Small intestine (tissue), 7 donors: ENCODE data around the gene GGT7. TPM values are rescaled to one million over a fixed set of nuclear protein-coding genes. Genes with fewer than 3 reads are reported as not detected.

Experiments used
- DNase-seq, 2 donors: peaks; one replicate each; pipeline versions ENCODE4 v3.0.0 to v3.0.0-alpha.2; 2013
- FAIRE-seq: peaks from 2 replicates; lab custom pipeline; 2012; peaks lifted over from hg19 to GRCh38; lab: Jason Lieb, UNC
- H3K27ac ChIP-seq, 3 donors: one replicate each; pipeline ENCODE4 v1.5.1; 2013; ENCODE audit warnings: low read length in 2 of 3, mild to moderate bottlenecking in 2 of 3, control low read depth in 1 of 3, inconsistent platforms in 1 of 3, low read depth in 1 of 3, moderate library complexity in 1 of 3
- H3K27me3 ChIP-seq, 3 donors: one replicate each; pipeline ENCODE4 v1.6.1; 2013; ENCODE audit warnings: low read length in 3 of 3, inconsistent platforms in 1 of 3; ENCODE audit not compliant: control insufficient read depth in 3 of 3, insufficient read depth in 3 of 3
- H3K36me3 ChIP-seq, 3 donors: one replicate each; pipeline ENCODE4 v1.6.1; 2013; ENCODE audit warnings: low read length in 3 of 3, inconsistent platforms in 1 of 3, low read depth in 1 of 3, mild to moderate bottlenecking in 1 of 3, moderate library complexity in 1 of 3; ENCODE audit not compliant: control insufficient read depth in 3 of 3, insufficient read depth in 2 of 3
- H3K4me1 ChIP-seq, 3 donors: one replicate each; pipeline ENCODE4 v1.6.1; 2013; ENCODE audit warnings: low read length in 2 of 3, inconsistent platforms in 1 of 3, low read depth in 1 of 3, mild to moderate bottlenecking in 1 of 3, moderate library complexity in 1 of 3; ENCODE audit not compliant: control insufficient read depth in 3 of 3, insufficient read depth in 2 of 3
- H3K4me3 ChIP-seq, 3 donors: one replicate each; pipeline ENCODE4 v1.5.1; 2013; ENCODE audit warnings: low read length in 3 of 3, control low read depth in 1 of 3, inconsistent platforms in 1 of 3, low read depth in 1 of 3, mild to moderate bottlenecking in 1 of 3, moderate library complexity in 1 of 3
- H3K9me3 ChIP-seq, 2 donors: one replicate each; pipeline ENCODE4 v1.6.1; 2013; ENCODE audit warnings: low read depth in 1 of 2, low read length in 1 of 2; ENCODE audit not compliant: control insufficient read depth in 2 of 2, insufficient read depth in 1 of 2
- WGBS, 3 donors: extraction: QIAGEN DNeasy Blood & Tissue Kit; methylation state at CpG; one replicate each; pipeline ENCODE4 v1.1.7; 2013; 5-methylcytosine and 5-hydroxymethylcytosine counted together
- polyA plus RNA-seq, 4 donors: library from polyadenylated mRNA; stranded (reverse) in 3 of 4; unstranded in 1 of 4; fragments of 200-250 nt in 3 of 4; fragments of 120-200 nt in 1 of 4; gene quantifications; one replicate each; pipeline versions ENCODE4 v1.2.1 to v1.2.3, GENCODE V29; 2013
- donor health status: healthy with polysubstance abuse.
- donor health status: control.
- donor health status: control.
- donor health status: Bipolar disorder and iron deficiency.
- donor health status: healthy.

The GGT7 gene
- polyA plus RNA-seq, 4 donors, result 5.3 to 14.5 (median 10.9) TPM

GRCh38 chr20:34850969-34851368 lies 21.7 kb downstream of the GGT7 start:
- no peak for FAIRE-seq
- Histone ChIP-seq H3K27me3 (no peaks in the 10 kb centered on the region), H3K36me3 (peaks cover 4 to 15% (median 7%) of the 10 kb centered on the region in 3 donors), H3K4me3 (no peak overlapping the region), H3K9me3 (no peaks in the 10 kb centered on the region), H3K4me1 (no peaks in the 10 kb centered on the region), H3K27ac (no peak overlapping the region)
- 93 to 97% (median 96%) methylated on average over 14 of the region's 14 CpGs for WGBS, 3 donors
- DNase-seq, result no peak

GRCh38 chr20:34849778-34850177 lies 22.9 kb downstream of the GGT7 start:
- 84 to 91% (median 85%) methylated on average over 9 of the region's 9 CpGs for WGBS, 3 donors
- Histone ChIP-seq H3K27ac (no peak overlapping the region), H3K4me1 (no peaks in the 10 kb centered on the region), H3K9me3 (no peaks in the 10 kb centered on the region), H3K27me3 (no peaks in the 10 kb centered on the region), H3K36me3 (peaks cover 4 to 11% (median 7%) of the 10 kb centered on the region in 3 donors), H3K4me3 (no peak overlapping the region)
- DNase-seq (no peak), FAIRE-seq (no peak)

GRCh38 chr20:34848597-34848996 lies 24.1 kb downstream of the GGT7 start:
- no peak for DNase-seq
- peaks cover 4 to 7% (median 7%) of the 10 kb centered on the region in 3 donors for H3K36me3 ChIP-seq
- no peak overlapping the region for H3K4me3 ChIP-seq
- H3K4me1 ChIP-seq, result no peaks in the 10 kb centered on the region
- 93 to 97% (median 95%) methylated on average over 5 of the region's 5 CpGs for WGBS, 3 donors
- H3K27ac ChIP-seq, result no peak overlapping the region
- H3K9me3 ChIP-seq, result no peaks in the 10 kb centered on the region
- H3K27me3 ChIP-seq, result no peaks in the 10 kb centered on the region
- no peak for FAIRE-seq

- 92 to 98% (median 93%) methylated on average over 2 of the region's 2 CpGs for WGBS, 3 donors
- FAIRE-seq (no peak), DNase-seq (no peak)
- Histone ChIP-seq H3K4me3 (no peak overlapping the region), H3K36me3 (peaks cover 0 to 3% (median 0%) of the 10 kb centered on the region in 3 donors), H3K4me1 (no peaks in the 10 kb centered on the region), H3K27ac (no peak overlapping the region), H3K9me3 (no peaks in the 10 kb centered on the region), H3K27me3 (peaks cover 0 to 3% (median 0%) of the 10 kb centered on the region in 3 donors)
These were observed 29.2 kb downstream of the GGT7 start for GRCh38 chr20:34843421-34843820.

- Histone ChIP-seq H3K27ac (no peak overlapping the region), H3K36me3 (no peaks in the 10 kb centered on the region), H3K4me1 (no peaks in the 10 kb centered on the region), H3K27me3 (peaks cover 0 to 3% (median 0%) of the 10 kb centered on the region in 3 donors), H3K4me3 (no peak overlapping the region), H3K9me3 (no peaks in the 10 kb centered on the region)
- 59 to 66% (median 61%) methylated on average over 2 of the region's 2 CpGs for WGBS, 3 donors
- FAIRE-seq (no peak), DNase-seq (no peak)
These were observed 30.5 kb downstream of the GGT7 start for GRCh38 chr20:34842143-34842542.

- no peaks in the 10 kb centered on the region for H3K9me3 ChIP-seq
- peak; percentile 37 to 40 for DNase-seq
- 16 to 44% (median 20%) methylated on average over 6 of the region's 6 CpGs for WGBS, 3 donors
- FAIRE-seq, result no peak
- H3K4me1 ChIP-seq, result peaks cover 0 to 2% (median 0%) of the 10 kb centered on the region in 3 donors
- H3K4me3 ChIP-seq, result no peak overlapping the region
- no peaks in the 10 kb centered on the region for H3K36me3 ChIP-seq
- no peaks in the 10 kb centered on the region for H3K27me3 ChIP-seq
- no peak overlapping the region for H3K27ac ChIP-seq
These were observed 38.2 kb downstream of the GGT7 start for GRCh38 chr20:34834459-34834893.

GRCh38 chr20:34831936-34832335 lies 40.7 kb downstream of the GGT7 start:
- FAIRE-seq, result no peak
- no peaks in the 10 kb centered on the region for H3K9me3 ChIP-seq
- no peaks in the 10 kb centered on the region for H3K36me3 ChIP-seq
- H3K27ac ChIP-seq, result no peak overlapping the region
- no peak for DNase-seq
- H3K4me1 ChIP-seq, result peaks cover 0 to 2% (median 0%) of the 10 kb centered on the region in 3 donors
- H3K4me3 ChIP-seq, result no peak overlapping the region
- WGBS, 3 donors, result 74 to 86% (median 77%) methylated on average over 5 of the region's 5 CpGs
- no peaks in the 10 kb centered on the region for H3K27me3 ChIP-seq

- DNase-seq (no peak), FAIRE-seq (no peak)
- H3K4me3 ChIP-seq, result no peak overlapping the region
- no peaks in the 10 kb centered on the region for H3K27me3 ChIP-seq
- H3K9me3 ChIP-seq, result no peaks in the 10 kb centered on the region
- WGBS, 3 donors, result 82 to 91% (median 82%) methylated on average over 3 of the region's 3 CpGs
- peaks cover 0 to 2% (median 0%) of the 10 kb centered on the region in 3 donors for H3K4me1 ChIP-seq
- no peaks in the 10 kb centered on the region for H3K36me3 ChIP-seq
- H3K27ac ChIP-seq, result no peak overlapping the region
These were observed 43.5 kb downstream of the GGT7 start for GRCh38 chr20:34829191-34829590.
